Measurements from ENCODE around the gene MUC3A.
"Not testable (repeated sequence)": the region's sequence is repeated elsewhere in the genome, so short reads cannot be mapped to it uniquely, and the experiment has no call there.

MUC3A gene, protein sequence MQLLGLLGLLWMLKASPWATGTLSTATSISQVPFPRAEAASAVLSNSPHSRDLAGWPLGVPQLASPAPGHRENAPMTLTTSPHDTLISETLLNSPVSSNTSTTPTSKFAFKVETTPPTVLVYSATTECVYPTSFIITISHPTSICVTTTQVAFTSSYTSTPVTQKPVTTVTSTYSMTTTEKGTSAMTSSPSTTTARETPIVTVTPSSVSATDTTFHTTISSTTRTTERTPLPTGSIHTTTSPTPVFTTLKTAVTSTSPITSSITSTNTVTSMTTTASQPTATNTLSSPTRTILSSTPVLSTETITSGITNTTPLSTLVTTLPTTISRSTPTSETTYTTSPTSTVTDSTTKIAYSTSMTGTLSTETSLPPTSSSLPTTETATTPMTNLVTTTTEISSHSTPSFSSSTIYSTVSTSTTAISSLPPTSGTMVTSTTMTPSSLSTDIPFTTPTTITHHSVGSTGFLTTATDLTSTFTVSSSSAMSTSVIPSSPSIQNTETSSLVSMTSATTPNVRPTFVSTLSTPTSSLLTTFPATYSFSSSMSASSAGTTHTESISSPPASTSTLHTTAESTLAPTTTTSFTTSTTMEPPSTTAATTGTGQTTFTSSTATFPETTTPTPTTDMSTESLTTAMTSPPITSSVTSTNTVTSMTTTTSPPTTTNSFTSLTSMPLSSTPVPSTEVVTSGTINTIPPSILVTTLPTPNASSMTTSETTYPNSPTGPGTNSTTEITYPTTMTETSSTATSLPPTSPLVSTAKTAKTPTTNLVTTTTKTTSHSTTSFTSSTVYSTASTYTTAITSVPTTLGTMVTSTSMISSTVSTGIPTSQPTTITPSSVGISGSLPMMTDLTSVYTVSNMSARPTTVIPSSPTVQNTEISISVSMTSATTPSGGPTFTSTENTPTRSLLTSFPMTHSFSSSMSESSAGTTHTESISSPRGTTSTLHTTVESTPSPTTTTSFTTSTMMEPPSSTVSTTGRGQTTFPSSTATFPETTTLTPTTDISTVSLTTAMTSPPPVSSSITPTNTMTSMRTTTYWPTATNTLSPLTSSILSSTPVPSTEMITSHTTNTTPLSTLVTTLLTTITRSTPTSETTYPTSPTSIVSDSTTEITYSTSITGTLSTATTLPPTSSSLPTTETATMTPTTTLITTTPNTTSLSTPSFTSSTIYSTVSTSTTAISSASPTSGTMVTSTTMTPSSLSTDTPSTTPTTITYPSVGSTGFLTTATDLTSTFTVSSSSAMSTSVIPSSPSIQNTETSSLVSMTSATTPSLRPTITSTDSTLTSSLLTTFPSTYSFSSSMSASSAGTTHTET (N-terminal part only)

DNA sequence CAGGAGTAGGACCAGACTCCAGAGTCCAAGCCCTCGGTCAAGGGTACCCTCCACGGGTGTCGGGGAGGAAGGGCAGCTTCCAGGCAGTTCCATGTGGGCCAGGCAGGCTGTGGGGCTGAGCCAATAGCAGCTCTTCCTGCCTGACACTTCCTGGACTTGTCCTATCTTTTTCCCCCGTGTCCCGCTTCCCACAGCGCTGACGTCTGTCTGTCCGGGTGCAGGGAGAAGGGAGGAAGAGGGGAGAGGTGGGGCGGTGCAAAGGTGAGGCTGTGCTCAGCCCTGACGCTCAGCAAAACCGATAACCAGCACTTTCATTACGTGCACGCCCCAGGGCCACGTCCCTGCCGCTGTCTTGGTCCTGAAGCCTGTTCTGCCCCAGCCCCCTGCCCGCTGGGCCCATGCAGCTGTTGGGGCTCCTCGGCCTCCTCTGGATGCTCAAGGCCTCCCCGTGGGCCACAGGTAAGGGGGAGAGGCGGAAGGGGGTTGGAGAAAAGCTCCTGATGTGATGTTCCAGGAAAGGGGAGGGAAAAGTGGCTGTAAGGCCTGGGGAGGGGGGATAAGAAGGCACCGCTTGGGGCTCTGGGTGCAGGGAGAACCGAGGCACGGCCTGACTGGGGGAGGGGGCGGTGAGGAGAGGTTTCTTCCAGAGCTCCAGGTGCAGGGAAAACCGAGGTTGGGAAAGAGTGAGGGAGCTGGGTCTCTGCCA lies at the start of gene MUC3A:
Gene MUC3A (plus strand): TSS at position 308 of the 706 bp plus-strand sequence. CDS start 91 bp downstream, at position 399.
- no peak for DNase-seq (ENCODE audit: low read depth in 2 of 2)

DNA sequence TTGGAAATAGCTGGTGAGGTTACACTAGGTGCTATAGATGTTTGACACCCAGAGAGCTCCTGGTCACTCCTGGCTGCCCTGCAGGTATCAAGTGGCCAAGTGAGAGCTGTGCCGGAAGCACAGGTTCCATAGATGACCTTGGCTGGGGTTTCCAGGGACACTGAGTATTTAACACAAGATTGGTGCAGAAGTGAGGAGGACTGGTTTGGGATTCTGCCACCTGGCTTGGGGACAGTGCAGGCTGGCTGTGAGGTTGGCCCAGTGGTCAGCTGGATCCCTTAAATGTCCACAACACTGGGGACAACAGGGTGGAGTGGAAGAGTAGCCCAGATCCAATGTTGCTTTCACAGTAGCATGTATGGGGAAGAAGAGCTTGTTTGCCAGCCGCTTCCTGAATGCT lies 48.4 kb upstream of the MUC3A start:
- no peak for DNase-seq (ENCODE audit: low read depth in 2 of 2)

DNA sequence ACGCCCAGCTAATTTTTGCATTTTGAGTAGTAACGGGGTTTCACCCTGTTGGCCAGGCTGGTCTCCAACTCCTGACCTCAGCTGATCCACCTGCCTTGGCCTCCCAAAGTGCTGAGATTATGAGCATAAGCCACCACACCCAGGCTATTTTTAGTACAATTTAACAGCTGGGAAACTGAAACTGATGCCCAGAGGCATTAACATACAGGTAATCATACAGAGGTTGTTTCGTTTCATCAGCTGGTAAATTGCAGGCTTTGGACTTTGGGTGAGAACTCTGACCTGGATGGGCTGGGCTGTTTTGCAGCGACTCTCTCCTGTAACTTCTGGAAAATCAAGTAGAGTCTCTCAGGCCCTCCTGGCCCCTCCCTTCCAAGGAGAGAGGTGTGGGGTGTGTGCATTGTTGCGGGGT lies 47.4 kb upstream of the MUC3A start:
- DNase-seq (ENCODE audit: low read depth in 2 of 2) = no peak

DNA sequence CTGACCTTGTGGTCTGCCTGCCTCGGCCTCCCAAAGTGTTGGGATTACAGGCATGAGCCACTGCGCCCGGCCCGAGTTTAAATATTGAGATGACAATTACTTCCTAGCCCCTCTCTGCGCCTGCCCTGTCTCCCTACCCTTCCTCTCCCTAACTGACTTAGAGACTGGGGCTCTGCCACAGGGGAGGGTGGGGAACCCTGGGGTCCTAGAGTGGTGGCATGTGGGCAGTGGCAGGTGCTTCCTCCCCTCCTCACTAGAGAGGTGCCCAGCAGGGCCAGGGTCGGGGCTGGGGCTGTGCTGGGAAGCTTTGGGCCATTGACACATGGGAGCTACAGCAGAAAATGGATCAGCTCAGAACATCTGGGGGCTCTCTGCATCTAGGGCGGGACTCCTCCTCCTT lies 46.7 kb upstream of the MUC3A start:
- no peak for DNase-seq (ENCODE audit: low read depth in 2 of 2)

DNA sequence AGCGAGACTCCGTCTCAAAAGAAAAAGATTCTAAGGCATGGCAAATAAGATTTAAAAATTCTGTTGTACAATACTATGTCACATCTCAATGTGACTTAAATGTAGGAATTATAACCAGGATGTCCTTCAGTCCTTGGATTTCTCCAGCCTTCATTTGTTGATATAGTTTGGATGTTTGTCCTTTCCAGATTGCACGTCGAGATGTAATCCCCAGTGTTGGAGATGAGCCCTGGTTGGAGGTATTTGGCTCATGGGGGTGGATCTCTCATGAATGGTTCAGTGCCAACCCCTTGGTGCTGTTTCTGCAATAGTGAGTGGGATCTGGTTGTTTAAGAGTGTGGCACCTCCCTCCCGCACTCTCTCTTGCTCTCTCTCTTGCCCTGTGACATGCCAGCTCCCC lies 40.8 kb upstream of the MUC3A start:
- DNase-seq (ENCODE audit: low read depth in 2 of 2) = no peak

DNA sequence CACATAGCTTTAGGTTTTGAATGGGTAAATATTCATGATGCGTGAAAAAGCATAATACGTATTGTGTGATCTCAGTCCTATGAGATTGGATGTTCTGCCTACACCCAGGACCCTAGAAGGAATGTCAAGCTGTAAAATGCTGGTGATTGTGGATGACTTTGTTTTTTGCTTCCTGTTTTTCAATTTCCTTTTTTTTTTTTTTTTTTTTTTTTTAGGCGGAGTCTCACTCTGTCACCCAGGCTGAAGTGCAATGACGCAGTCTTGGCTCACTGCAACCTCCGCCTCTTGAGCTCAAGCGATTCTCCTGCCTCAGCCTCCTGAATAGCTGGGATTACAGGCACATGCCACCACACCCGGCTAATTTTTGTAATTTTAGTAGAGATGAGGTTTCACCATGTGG lies 38.9 kb upstream of the MUC3A start:
- DNase-seq (ENCODE audit: low read depth in 2 of 2) = not testable (repeated sequence)

DNA sequence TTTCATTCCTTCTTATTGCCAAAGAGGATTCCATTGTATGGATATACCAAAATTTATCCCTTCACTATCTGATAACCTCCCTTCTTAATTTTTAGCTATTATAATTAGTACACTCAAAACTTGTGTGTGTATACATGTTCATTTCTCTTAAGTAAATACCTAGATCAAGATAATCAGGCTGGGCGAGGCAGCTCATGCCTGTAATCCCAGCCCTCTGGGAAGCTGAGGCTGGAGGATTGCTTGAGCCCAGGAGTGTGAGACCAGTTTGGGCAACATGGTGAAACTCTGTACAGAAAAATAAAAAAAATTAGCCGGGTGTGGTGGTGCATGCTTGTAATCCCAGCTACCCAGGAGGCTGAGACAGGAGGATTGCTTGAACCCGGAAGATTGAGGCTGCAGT lies 37.9 kb upstream of the MUC3A start:
- no peak for DNase-seq (ENCODE audit: low read depth in 2 of 2)

DNA sequence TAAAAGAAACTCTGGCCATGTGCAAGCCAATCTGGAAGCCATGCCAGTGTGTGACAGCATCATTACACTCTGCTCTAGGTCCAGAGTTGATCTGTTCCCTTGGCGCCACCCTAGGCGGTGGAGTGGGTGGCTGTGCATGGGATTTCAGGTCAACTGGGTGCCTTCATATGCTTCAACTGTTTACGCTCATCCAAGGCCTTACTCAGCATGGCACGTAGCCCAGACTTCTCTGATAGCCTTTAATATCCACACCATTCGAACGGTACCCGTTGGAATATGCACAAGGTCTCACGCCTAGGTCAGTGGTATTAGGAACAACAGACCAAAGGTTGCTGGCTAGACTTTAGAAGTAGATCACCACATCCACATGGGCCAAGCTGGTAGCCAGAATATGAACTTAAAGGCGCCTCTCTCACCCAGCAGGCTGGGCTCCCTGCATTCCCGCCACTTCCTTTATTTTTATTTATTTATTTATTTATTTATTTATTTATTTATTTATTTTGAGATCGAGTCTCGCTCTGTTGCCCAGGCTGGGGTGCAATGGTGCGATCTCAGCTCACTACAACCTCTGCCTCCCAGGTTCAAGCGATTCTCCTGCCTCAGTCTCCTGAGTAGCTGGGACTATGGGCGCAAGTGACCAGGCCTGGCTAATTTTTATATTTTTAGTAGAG lies 35.0 kb upstream of the MUC3A start:
- no peak for DNase-seq (ENCODE audit: low read depth in 2 of 2)

DNA sequence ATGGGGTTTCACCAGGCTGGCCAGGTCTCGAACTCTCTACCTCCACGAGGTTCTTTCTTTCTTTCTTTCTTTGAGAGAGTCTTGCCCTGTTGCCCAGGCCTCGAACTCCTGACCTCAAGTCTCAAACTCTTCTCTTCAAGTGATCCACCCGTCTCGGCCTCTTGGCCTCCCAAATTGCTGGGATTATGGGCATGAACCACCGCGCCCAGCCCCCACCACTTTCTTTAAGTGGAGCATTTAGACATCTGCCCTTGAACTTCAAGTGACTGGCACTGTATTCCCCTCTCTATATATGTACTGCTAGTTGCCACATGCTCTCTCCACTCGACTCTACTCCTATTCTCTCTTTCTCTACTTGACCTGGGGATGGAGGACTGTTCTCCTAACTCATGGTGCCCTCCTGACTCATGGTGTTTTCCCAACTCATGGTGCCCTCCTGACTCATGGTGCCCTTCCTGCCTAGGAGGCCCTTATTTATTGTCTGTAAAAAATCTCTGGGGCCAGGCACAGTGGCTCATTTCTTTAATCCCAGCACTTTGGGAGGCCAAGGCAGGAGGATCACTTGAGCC lies 34.4 kb upstream of the MUC3A start:
- DNase-seq (ENCODE audit: low read depth in 2 of 2) = no peak

DNA sequence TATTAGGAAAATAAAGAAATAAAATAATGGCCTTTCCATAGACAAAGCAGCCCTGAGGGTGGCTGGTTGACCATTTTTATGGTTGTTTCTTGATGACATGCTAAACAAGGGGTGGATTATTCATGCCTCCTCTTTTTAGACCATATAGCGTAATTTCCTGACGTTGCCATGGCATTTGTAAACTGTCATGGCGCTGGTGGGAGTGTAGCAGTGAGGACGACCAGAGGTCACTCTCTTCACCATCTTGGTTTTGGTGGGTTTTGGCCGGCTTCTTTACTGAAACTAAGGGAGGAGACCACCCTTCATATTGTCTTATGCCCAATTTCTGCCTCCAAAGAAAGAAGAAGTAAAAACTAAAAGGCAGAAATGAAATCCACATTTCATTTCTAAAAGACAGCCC lies 30.0 kb upstream of the MUC3A start:
- not testable (repeated sequence) for DNase-seq (ENCODE audit: low read depth in 2 of 2)

DNA sequence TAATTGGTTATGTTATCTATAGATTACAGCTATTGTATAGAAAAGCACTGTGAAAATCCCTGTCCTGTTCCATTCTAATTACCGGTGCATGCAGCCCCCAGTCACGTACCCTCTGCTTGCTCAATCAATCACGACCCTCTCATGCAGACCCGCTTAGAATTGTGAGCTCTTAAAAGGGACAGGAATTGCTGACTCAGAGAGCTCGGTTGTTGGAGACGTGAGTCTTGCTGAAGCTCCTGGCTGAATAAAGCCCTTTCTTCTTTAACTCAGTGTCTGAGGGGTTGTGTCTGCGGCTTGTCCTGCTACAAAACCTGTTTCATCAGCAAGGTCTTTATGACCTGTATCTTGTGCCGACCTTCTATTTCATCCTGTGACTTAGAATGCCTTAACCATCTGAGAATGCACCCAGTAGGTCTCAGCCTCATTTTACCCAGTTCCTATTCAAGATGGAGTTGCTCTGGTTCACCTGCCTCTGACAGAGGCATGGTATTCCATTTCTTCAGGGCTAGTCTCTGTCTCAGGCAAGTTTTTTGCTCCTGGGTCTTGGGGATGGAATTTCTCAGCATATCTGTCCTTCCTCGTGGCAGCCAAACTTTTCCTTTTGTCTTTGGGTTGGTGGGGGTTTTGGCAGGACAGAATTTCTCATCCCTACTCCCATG lies 29.4 kb upstream of the MUC3A start:
- DNase-seq (ENCODE audit: low read depth in 2 of 2) = not testable (repeated sequence)

DNA sequence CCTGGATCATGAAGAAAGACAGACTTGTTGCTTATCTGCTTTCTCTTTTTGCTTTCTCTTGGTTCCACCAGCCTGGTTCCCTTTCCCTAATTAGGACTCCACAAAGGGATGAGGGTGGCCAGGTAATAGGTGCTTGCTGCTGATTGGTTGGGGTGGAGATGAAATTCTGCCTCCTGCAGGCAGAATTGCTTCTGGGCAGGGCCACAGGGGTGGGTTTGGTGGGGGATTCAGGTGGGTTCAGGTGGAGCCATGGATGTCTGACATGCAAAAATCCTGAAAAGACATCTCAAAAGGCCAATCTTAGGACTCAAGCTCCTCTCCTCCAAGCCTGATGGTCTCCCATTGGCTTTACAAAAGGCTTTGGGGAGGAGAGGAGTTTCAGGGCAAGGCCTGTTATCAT lies 28.3 kb upstream of the MUC3A start:
- DNase-seq (ENCODE audit: low read depth in 2 of 2) = no peak

DNA sequence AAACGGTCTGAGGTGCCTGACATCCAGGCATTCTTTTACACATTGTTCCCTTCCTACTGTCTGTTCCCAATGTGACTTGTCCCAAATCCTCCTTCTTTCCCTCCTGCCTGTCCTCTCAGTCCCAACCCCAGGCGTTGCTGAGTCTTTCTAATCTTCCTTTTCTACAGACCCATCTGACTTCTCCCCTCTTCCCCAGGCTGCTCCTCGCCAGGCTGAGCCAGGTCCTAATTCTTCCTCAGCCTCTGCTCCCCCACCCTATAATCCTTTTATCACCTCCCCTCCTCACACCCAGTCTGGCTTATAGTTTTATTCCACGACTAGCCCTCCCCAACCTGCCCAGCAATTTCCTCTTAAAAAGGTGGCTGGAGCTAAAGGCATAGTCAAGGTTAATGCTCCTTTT lies 25.7 kb upstream of the MUC3A start:
- not testable (repeated sequence) for DNase-seq (ENCODE audit: low read depth in 2 of 2)

DNA sequence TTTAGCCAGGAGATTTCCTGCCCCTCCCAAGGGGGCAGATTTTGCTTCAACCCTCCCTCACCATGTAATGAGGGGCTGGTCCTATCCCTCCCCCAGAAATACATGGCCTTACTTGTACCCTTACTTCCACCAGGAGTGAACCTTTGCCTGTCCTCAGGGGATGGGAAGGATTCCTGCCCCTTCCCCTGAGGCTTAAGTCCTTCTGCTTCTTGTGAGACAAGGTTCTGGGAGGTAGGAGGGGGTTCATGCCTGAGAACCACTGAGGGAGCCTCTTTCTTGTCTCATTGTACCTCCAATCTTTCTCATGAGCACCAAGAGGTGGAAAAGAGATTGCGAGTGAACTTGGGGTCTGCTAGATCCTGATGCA lies 19.5 kb upstream of the MUC3A start:
- DNase-seq (ENCODE audit: low read depth in 2 of 2) = no peak

DNA sequence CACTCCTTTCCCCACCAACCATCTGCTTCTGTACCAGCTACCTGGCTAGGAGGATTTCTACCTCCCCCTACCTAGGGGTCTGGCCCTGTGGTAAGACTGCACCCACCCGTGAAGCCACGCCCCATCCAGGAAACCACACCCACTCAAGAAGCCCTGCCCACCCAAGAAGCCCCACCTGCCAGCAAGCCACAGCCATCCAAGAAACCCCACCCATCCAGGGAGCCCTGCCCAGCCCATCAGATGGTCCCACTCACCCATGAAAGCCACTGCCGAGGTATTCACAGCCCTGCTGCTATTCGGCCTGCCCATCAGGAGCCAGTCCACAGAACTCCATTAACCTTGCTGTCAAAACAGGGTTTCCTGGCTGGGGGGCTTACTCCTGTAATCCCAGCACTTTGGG lies 15.6 kb upstream of the MUC3A start:
- no peak for DNase-seq (ENCODE audit: low read depth in 2 of 2)

DNA sequence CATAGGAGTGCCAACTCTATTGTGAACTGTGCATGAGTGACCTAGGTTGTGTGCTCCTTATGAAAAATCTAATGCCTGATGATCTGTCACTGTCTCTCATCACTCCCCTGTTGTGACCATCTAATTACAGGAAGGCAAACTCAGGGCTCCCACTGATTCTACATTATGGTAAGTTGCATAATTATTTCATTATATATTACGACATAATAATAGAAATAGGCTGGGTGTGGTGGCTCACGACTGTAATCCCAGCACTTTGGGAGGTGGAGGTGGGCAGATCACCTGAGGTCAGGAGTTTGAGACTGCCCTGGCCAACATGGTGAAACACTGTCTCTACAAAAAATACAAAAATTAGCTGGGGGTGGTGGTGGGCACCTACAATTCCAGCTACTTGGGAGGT lies 14.0 kb upstream of the MUC3A start:
- DNase-seq (ENCODE audit: low read depth in 2 of 2) = not testable (repeated sequence)

DNA sequence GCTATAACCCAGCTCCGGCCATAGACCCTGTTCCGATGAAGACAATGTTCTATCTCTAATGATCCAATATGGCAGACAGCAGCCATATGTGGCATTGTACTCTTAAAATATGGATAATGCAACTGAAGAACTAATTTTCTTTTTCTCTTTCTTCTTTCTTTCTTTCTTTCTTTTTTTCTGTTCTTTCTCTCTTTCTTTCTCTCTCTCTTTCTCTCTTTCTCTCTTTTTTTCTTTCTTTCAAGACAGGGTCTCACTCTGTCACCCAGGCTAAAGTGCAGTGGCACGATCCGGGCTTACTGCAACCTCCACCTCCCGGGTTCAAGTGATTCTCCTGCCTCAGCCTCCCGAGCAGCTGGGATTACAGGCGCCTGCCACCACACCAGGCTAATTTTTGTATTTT lies 13.2 kb upstream of the MUC3A start:
- DNase-seq (ENCODE audit: low read depth in 2 of 2) = not testable (repeated sequence)

DNA sequence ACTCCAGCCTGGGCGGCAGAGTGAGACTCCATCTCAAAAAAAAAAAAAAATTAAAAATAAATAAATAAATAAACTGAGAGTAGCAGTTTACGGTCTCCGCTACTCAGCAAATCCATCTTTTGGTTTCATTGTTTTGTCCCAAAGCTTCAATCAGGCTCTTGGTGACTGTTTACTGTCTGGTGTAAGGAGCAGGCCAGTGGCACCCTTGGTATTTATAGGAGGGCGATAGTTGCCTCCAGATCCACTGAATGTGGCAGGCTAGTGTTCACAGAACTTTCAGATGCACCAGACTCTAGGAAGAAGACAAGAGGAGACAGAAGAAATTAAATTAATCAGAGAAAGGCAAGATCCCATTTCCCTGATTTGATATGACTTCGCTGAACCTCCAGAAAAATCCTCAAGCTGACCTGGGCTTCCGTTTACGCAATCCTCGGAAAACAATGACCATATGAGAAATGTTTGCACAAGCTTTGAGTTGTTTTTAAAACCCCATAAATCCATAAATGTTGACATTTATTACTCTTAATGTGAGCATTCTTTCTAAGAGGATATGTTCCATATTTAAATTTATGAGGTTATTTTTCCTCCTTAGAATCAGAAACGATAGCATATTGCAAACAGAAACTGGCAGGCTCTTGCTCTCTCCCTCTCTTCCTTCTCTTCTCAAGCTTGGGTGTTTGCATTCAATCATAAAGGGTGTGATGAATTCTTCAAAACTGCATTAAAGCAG lies 7.1 kb upstream of the MUC3A start:
- no peak for DNase-seq (ENCODE audit: low read depth in 2 of 2)

DNA sequence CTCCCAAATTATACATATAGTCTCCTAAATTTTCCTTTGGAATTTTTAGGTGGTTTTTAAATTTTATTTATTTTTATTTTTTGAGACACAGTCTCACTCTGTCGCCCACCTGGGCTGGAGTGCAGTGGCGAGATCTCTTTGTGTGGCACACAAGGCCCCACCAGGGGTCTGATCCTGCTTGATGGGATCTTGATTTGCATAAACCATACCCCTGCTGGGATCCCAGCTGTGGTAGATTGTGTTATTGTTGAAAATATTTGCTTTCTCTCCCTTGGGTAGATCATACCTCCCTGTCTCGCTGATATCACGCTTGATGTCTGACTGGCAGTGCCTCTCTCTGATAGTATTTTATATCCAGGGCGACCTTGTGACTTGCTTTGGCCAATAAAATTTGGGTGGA lies 5.6 kb upstream of the MUC3A start:
- DNase-seq (ENCODE audit: low read depth in 2 of 2) = no peak
